Measurements from ENCODE around the gene CTU2.

The CTU2 gene

GRCh38 chr16:88697831-88698615 is 8.3 kb upstream of the CTU2 start:
- no peak for DNase-seq

DNA sequence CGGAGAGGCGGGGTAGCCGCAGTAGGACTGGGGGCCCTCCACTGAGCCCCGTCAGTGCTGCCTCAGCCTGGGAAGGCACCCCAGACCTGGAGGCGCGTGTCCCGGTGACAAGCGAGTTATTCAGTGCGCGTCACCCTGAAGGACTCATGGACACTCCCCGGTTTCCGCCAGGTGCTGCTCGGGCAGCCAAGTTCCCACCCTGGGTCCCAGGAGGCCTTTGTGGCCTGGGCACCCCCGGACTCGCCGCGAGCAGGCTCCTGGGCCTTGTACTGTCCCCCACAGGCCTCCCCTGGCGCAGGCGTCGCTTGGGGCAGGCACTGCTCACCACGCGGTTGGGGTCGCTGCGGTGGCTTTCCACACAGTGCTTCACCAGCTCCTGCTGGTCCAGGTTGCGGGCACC is 7.7 kb upstream of the CTU2 start:
- no peak for DNase-seq

DNA sequence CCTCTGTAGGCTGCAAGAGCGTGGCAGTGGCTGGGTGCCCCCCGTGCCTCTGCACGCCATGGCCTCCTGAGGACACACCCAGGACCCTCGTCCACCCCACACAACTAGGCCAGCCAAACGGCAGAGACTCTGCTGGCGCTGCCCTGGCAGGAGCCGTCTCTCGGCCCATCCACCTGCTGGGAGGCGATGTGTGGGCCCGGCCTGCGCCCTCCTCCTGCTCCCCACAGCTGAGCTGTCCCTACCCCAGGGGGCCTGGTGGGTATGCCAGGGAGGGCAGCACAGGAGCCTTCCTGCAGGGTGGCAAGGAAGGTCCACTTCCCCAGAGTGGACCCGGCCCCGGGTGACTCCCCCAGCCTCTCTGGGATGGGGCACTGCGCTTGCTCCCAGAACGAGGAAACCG is 7.1 kb upstream of the CTU2 start:
- DNase-seq, result no peak

- DNase-seq, result no peak
Observed at GRCh38 chr16:88700322-88700635, 6.0 kb upstream of the CTU2 start.

DNA sequence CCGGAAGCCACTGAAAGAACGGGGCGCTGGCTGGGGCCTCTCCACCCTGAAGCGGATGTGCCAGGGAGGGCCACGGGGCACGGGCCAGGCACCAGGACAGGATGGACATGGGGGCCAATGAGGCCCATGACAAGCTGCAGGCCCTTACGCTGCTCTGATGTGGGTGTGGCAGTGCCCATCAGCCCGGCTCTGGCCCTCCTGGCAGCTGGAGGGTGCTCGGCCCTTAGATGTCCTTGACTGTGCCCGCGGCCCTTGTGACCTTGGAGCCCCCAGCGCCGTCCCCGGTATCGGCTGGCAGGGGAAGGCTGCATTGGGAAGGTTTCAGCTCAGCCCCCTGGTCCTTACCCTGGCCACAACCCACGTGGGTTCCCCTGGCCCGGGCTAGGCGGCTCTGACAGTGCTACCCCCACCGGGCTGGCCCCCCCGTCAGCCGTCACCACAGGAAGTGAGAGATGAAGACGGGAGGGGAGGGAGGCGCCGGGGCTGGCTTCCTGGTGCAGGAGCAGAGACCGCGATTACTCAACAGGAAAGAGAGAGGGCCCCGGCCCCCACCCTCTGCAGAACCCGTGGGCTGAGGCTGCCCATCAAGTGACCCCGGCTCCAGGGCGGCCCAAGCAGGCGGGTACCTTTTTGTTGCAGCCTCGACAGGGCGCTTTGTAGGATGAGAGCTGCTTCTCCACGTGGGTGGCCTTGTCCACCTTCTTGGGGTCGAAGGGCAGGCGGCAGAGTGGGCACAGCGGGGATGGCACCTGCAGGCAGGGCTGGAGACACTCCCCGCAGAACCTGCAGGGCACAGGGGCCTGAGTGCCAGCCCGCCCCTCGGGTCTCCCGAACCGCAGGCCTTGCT is 5.4 kb upstream of the CTU2 start:
- no peak for DNase-seq

DNA sequence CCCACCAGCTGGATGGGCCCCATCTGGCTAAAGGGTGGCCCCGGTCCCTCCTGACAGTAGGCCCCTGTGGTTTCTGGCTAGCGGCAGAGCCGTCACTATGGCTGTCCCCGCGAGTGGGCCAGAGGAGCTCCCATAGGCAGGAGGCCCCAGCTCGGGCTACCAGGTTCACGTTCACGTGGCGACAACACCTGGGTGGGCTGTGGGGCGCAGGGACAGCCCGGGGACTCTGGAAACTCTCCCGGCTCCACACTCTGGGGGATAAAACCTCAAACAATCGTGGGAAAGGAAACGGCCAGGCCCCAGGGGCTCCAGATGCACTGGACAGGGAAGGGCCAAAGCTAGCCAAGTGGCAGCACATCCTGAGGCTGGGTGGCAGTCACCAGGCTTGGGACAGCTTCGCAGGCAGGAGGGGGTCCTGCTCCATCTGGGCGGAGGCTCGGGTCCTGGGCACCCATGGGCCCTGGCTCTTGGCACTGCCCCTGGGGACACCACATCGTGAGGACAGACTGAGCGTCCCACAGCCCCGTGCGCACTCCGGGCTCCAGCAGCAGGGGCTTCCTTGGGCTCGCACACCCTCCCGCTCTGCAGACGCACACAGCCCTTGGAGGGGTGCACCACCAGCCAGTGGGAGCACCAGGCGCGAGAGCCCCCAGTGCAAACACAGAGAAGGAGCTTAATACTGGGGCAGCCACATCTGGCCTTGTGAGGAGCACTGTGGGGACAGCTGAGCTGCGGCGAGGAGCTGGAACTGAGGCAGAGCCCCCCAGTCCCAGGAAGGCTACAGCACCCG is 4.5 kb upstream of the CTU2 start:
- DNase-seq, result no peak

DNA sequence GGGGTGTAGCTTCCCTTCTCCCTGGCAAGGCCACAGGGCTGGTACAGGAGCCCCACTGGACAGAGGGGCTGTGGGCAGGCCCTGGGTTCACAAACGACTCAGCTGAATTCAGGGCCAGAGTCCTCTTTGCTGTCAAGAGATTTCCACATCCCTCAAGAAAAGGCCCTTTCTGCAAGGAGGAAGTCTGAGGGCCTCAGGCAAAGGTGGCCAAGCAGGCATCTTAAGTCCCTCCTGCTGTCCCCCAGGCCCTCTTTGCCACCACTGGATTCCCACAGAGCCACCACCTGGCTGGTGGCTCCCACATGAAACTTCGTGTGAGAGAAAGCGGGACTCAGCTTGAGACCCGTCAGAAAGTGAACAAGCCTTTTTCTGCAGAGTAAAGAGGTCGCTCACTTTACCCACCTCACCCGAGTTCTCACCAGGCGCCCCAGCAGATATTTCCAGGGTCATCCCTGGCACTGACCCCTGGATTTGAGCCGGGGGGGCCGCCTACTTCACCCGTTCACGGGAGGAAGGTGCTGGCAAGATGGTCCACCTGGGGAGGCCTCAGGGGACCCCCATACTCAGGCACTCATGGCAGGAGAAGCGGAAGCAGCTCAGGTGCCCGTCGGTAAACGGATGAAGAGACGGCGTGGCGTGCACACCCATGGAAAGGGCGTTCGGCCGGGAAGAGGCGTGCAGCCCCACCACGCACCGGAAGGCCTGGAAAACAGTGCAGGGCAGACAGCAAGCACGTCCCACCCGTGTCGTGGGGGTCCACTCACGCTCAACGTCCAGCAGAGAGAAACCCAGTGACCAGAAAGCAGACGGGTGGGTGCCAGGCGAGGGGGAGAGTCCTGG is 3.7 kb upstream of the CTU2 start:
- no peak for DNase-seq

- no peak for DNase-seq
Observed at GRCh38 chr16:88703486-88704309, 2.6 kb upstream of the CTU2 start.

GRCh38 chr16:88705076-88705684 is 1.1 kb upstream of the CTU2 start:
- no peak for DNase-seq

GRCh38 chr16:88705801-88706228 is 488 bp upstream of the CTU2 start:
- DNase-seq, result no peak

DNA sequence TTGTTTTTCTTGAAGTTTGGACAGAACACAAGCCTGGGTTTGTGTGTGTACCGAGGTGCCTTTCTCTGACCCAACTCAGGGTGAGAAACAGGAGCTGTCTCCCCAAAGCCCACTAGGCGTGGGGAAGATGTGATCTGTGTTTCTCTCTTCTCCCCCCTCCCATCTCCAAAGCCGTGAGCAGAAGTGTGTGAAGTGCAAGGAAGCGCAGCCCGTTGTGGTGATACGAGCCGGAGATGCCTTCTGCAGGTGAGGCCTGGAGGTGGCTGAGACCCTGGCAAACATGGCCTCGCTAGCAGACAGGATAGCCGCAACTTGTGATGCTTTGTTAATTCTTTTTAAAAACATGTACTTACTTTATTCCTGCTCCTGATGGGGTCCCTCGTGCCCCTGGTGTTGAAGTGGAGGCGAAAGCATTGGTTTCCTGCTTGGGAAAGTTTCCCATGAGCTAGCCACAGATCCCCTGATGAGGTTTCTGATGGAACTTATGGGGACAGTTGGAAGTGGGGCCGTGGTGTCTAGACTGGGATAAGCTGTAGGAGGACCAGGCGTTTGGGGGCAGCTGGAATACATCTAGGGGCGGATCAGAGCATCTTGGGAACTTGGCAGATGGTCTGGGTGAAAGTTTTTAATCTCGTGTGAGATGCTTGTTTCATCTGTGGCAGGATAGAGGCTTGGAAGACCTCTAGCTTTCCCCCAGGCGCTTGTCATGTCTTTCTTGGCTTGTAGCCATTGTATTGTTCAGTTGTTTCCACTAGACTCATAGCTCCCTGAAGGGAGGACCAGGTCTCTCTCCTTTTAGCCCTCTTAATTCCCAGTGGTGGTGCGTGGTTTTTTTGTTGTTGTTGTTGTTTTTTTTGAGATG is 893 bp downstream of the CTU2 start:
- no peak for DNase-seq

GRCh38 chr16:88710556-88710955 is 4.3 kb downstream of the CTU2 start:
- no peak for DNase-seq

- no peak for DNase-seq
Observed at GRCh38 chr16:88711750-88712340, 5.5 kb downstream of the CTU2 start.

DNA sequence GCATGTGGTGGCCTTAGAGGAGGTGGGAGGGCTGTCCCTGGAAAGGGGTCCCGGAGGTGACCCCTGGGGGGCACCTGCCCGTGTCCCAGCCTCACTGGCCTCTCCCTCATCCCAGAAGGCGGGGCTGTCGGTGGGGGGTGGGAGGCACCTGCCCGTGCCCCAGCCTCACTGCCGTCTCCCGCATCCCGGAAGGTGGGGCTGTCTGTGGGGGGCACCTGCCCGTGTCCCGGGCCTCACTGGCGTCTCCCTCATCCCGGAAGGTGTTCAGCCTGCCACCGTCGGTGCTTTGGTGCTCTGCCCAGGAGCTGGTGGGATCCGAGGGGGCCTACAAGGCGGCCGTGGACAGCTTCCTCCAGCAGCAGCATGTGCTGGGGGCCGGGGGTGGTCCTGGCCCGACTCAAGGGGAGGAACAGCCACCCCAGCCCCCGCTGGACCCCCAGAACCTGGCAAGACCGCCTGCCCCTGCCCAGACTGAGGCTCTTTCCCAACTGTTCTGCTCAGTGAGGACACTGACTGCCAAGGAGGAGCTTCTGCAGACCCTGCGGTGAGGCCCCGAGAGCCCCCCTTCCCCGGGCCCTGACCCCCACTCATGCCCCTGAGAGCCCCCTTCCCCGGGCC is 6.2 kb downstream of the CTU2 start:
- DNase-seq, result no peak

DNA sequence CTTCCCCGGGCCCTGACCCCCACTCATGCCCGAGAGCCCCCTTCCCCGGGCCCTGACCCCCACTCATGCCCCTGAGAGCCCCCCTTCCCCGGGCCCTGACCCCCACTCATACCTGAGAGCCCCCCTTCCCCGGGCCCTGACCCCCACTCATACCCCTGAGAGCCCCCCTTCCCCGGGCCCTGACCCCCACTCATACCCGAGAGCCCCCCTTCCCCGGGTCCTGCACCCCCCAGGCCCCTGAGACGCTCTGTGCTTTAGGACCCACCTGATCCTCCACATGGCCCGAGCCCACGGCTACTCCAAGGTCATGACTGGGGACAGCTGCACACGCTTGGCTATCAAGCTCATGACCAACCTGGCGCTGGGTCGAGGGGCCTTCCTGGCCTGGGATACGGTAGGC is 6.8 kb downstream of the CTU2 start:
- no peak for DNase-seq

DNA sequence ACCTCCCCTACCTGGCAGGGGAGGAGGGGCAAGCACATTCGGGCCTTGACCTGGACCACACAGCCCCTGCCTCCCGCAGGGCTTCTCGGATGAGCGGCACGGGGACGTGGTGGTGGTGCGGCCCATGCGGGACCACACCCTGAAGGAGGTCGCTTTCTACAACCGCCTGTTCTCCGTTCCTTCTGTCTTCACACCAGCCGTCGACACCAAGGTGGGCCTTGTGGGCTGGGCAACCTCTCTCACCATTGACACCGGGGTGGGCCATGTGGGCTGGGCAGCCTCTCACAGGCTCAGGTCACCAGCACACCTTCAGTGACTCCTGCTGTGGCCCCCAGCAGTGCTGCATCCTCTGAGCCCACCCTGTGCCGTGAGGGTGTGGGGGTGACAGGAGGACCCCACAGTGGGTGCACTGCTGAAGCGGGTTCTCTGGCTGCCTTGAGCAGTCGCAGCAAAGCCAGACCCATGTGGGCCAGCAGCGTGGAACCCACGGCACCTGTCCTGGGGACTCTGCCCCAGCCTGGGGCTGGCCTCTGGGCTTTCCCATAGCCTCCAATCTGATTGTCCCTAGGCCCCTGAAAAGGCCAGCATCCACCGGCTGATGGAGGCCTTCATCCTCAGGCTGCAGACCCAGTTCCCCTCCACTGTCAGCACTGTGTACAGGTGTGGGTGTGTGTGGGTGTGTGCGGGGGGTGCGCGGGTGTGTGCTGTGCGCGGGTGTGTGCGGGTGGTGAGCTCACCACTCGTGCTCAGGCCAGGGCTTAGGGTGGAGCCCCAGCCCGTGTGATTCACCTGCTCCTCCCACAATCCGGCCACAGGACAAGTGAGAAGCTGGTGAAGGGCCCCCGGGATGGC is 7.5 kb downstream of the CTU2 start:
- no peak for DNase-seq

GRCh38 chr16:88714420-88715302 is 8.4 kb downstream of the CTU2 start:
- DNase-seq, result no peak

Data from NCI-H187 (cell line).